ELF-1 (cell line): Measurements from ENCODE around the gene NPAS3.

ENCODE experiments used
- DNase-seq: peaks from one replicate; pipeline ENCODE4 v3.0.0-alpha.2; 2016; ENCODE audit warnings: low read depth, low spot score

NPAS3 gene

GRCh38 chr14:33675415-33676130, 736.9 kb downstream of the NPAS3 start:
- DNase-seq, result no peak

- peak; percentile 78 for DNase-seq
Observed at GRCh38 chr14:33676135-33676566, 737.5 kb downstream of the NPAS3 start.

GRCh38 chr14:33676891-33677290, 738.2 kb downstream of the NPAS3 start:
- DNase-seq, result no peak

- DNase-seq, result no peak
Observed at GRCh38 chr14:33678005-33678404, 739.3 kb downstream of the NPAS3 start.

GRCh38 chr14:33679025-33679424, 740.3 kb downstream of the NPAS3 start:
- no peak for DNase-seq

DNA sequence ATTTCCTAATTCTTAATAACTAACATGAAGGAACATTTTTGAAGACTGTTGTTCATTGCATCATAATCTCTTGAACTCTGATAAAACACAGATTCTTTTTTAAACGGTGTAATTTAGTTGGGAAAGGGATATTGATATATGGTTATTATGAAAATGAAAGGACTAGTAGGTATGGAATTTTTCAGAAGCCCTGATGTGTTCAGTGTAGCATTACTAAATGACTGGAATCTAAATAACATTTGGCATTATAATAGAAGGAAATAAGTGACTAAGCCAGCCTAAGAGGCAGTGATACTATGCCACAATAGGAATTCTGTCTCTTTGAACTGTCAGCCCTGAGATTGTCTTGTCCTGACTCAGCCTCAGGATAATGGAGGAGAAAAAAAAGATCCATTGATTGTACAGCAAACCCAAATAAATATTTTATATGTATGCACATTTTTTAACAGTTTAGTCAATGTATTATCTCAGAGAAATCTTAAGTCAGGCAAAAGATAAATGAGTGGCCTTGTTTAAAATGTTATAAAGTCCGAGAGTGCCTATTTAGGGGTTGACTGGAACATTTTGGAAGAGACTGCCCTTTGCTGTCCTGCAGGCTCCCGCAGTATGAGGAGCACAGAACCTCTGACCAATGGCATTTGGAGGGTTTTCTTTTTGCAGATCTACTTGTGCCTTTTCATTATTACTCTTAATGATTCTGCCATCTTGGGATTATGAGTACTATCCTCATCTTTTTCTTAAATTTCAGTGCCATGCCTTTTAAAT, 741.0 kb downstream of the NPAS3 start:
- DNase-seq, result no peak

GRCh38 chr14:33680873-33681272, 742.2 kb downstream of the NPAS3 start:
- DNase-seq, result no peak

GRCh38 chr14:33682760-33683159, 744.1 kb downstream of the NPAS3 start:
- no peak for DNase-seq

DNA sequence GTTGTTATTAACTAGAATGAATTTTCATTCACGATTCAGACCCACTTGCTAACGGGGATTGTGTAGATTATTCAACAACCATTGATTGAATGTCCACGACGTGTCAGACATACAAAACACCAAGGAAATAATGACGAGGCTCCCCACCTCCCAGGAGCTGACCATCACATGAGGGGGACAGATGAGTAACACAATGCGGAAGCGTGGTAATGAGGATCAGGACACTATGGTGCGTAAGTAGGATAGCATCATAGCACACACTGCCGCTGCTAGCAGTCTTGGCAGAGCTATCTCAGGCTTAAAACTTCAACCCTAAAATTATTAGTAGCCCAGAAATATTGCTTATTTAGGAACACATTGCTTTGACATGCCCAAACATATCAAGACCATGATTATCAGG, 746.3 kb downstream of the NPAS3 start:
- no peak for DNase-seq

- DNase-seq, result no peak
Observed at GRCh38 chr14:33685698-33686097, 747.0 kb downstream of the NPAS3 start.

DNA sequence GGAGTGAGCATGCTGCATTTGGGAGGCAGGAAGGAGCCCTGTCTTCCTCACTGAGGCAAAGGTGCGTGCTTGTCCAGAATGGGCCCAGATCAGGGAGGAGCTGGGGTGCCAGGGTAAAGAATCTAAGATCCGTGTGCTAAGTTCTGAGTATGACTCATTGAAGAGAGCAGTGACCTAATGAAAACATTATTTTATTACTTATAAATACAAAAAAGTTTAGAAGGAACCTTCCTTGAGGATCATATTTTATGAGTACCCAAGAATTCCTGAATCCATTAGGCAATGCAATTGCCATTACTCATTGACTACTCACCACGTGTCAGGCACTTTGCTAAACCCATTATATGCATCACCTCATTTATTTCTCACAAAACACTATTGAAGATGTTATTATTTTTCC, 747.5 kb downstream of the NPAS3 start:
- DNase-seq, result no peak

- DNase-seq, result no peak
Observed at GRCh38 chr14:33686856-33687255, 748.2 kb downstream of the NPAS3 start.

- no peak for DNase-seq
Observed at GRCh38 chr14:33689680-33690079, 751.0 kb downstream of the NPAS3 start.

- DNase-seq, result no peak
Observed at GRCh38 chr14:33691907-33692306, 753.2 kb downstream of the NPAS3 start.

DNA sequence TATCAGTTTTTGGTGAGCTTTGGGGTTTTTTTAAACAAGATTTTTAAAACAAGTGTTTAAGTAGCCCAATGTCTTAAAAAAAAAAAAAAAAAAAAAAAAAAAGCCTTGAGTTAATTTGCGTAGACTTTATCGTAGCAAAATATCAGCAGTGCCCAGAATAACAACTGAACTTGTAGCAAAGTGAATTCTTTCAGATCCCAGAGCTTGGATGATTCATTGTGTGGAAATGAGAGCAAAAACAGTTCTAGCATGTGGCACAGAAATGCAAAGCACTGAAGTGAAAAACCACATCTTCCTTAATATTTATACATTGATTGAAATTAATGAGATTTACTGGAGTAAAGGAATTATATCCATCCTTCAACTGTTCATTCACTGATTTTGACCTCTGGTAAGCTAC, 754.1 kb downstream of the NPAS3 start:
- DNase-seq, result no peak

GRCh38 chr14:33693237-33693636, 754.6 kb downstream of the NPAS3 start:
- no peak for DNase-seq

DNA sequence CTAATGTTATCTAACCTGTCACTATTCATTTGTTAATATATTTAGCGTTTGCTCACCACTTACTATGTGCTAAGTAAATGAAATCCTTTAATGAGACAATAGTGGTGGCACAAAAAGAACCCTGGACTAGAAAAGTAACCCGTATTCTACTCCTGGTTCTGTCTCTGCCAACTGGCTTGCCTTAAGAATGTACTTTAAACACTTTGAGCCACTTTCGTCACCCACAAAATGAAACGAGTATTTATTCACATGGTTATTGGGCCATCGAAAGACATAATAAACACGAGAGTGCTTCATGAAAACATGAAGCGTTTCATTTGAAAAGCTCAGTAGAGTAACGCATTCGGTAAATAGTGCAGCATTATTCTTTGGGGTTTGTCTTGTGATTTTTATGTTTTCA, 757.5 kb downstream of the NPAS3 start:
- no peak for DNase-seq

- DNase-seq, result no peak
Observed at GRCh38 chr14:33699300-33699983, 760.8 kb downstream of the NPAS3 start.

- no peak for DNase-seq
Observed at GRCh38 chr14:33700052-33700451, 761.4 kb downstream of the NPAS3 start.

- no peak for DNase-seq
Observed at GRCh38 chr14:33702293-33702692, 763.6 kb downstream of the NPAS3 start.

DNA sequence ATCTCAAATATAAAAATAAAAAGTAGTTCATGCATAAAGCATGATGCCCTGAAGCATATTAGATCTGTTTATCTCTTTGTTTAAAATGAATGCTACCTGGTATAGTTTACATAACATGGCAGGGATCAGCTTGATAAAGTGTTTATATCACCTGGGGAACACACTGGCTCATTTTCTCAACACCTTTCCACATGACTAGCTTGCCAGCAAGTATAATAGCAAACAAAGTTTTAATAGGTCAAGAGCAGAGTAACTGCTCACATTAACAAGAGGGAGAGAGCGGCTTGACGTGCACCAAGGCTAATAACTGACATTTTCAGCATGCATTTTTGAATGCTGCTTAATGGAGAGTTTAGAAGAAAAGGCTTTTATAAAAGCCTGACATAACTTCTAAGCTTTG, 765.8 kb downstream of the NPAS3 start:
- DNase-seq, result no peak

- DNase-seq, result no peak
Observed at GRCh38 chr14:33705490-33705889, 766.8 kb downstream of the NPAS3 start.

- no peak for DNase-seq
Observed at GRCh38 chr14:33707716-33708115, 769.0 kb downstream of the NPAS3 start.
